ENCODE results near the gene C1QTNF6.

DNA sequence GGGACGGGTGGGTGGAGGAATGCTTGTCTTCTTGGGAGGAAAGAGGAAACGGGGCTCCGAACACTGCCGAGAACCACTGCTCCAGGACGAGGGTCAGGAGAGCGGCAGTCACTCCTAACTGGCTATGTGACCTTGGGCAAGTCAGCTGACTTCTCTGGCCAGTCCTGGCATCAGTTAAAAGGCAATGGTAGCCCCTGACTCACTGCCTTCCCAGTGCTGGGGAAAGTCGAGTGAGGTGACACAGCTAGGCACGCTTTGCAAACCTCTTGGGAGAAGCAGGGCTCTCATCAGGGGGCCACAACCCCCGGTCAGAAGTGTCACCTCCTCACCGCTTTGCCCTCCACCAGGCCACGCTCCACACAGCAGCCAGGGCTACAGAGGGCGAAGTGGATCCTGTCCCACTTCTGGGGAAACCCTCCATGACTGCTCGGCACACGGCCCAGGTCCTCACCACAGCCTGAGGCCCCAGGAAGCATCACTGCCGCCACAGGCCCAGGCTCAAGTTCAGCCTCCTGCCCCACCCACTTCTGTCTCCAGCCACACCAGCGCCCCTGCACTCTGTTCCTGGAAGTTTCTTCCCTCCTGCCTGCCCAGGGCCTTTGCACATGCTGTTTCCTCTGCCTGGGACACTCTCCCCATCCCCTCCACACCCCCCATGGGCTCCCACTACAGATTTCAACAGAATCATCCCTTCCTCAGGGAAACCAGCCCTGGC is 54.6 kb downstream of the C1QTNF6 start:
- TF ChIP-seq POLR2AphosphoS5 (IDR thresholded peaks at IDR 0.05) (no peak), SMC3 (conservative IDR thresholded peaks at IDR 0.05; ENCODE audit: poor library complexity) (no peak)
- TF ChIP-seq, protein P1, sequence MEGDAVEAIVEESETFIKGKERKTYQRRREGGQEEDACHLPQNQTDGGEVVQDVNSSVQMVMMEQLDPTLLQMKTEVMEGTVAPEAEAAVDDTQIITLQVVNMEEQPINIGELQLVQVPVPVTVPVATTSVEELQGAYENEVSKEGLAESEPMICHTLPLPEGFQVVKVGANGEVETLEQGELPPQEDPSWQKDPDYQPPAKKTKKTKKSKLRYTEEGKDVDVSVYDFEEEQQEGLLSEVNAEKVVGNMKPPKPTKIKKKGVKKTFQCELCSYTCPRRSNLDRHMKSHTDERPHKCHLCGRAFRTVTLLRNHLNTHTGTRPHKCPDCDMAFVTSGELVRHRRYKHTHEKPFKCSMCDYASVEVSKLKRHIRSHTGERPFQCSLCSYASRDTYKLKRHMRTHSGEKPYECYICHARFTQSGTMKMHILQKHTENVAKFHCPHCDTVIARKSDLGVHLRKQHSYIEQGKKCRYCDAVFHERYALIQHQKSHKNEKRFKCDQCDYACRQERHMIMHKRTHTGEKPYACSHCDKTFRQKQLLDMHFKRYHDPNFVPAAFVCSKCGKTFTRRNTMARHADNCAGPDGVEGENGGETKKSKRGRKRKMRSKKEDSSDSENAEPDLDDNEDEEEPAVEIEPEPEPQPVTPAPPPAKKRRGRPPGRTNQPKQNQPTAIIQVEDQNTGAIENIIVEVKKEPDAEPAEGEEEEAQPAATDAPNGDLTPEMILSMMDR (IDR thresholded peaks at IDR 0.05; ENCODE audit: poor library complexity, severe bottlenecking) = no peak

Measured in neural cell (in vitro differentiated cells).